Pancreas (tissue), 10 donors: ENCODE data around the gene ACSF3. TPM values are rescaled to one million over a fixed set of nuclear protein-coding genes. Genes with fewer than 3 reads are reported as not detected.

Source experiments
- ATAC-seq, 4 donors: fragments of 200-7000 bp; cut with Tn5 transposase; one replicate each; pipeline versions ENCODE4 v1.8.0 to v1.9.1; 2020; ENCODE audit warnings: mild to moderate bottlenecking in 4 of 4, moderate library complexity in 4 of 4
- DNase-seq, 6 donors: peaks; one replicate each; pipeline ENCODE4 v3.0.0-alpha.2; 2020
- FAIRE-seq: peaks from 2 replicates; lab custom pipeline; 2012; peaks lifted over from hg19 to GRCh38; lab: Jason Lieb, UNC
- H3K27ac ChIP-seq, 4 donors: fragments of 200-600 bp; sonication (generic); 1 replicate in 3 of 4; 2 replicates in 1 of 4; pipeline versions ENCODE4 v1.5.0 to v1.8.0; 2020
- H3K27me3 ChIP-seq, 4 donors: fragments of 200-600 bp; one replicate each; pipeline ENCODE4 v1.8.0; 2021
- H3K36me3 ChIP-seq, 3 donors: fragments of 200-600 bp; sonication (generic) in 1 of 3; one replicate each; pipeline versions ENCODE4 v1.5.0 to v1.8.0; 2020 to 2021
- H3K4me1 ChIP-seq, 3 donors: fragments of 200-600 bp; one replicate each; pipeline ENCODE4 v1.8.0; 2021
- H3K4me3 ChIP-seq, 4 donors: fragments of 200-600 bp; sonication (generic) in 2 of 4; one replicate each; pipeline versions ENCODE4 v1.5.0 to v1.8.0; 2020 to 2021
- H3K9me3 ChIP-seq, 4 donors: fragments of 200-600 bp; one replicate each; pipeline ENCODE4 v1.8.0; 2021
- CTCF ChIP-seq, 4 donors: fragments of 200-600 bp; sonication (generic) in 3 of 4; IDR thresholded peaks; one replicate each; pipeline versions ENCODE4 v1.5.0 to v1.8.0; 2021; ENCODE audit warnings: antibody characterized with exemption in 4 of 4
- WGBS, 2 donors: extraction: QIAGEN DNeasy Blood & Tissue Kit; methylation state at CpG; one replicate each; pipeline ENCODE4 v1.1.7; 2013; 5-methylcytosine and 5-hydroxymethylcytosine counted together
- intact Hi-C, 3 donors: fragments of 100-400 bp; cut with DNase I; formaldehyde crosslinking; loops; one replicate each; pipeline versions ENCODE4 v1.11.1 to v1.14.2; 2022
- polyA plus RNA-seq, 2 donors: library from polyadenylated mRNA; stranded (reverse); fragments of 200-250 nt; gene quantifications; one replicate each; pipeline ENCODE4 v1.2.3, GENCODE V29; 2013
- total RNA-seq, 6 donors: library from RNA; stranded (reverse); fragmentation: NEBNext Ultra II Directional in 4 of 6; extraction: Animal tissue kit (Norgen Biotek cat#: 25700) in 4 of 6; gene quantifications; one replicate each; pipeline versions ENCODE4 v1.2.1 to v1.2.4, GENCODE V29; 2021 to 2023
- donor health status: healthy with polysubstance abuse.
- donor health status: DM: no; HTN: no; CAD: no; lungs with moderate emphysema.
- donor health status: DM: no; HTN: no; CAD: no.
- donor health status: control.
- donor health status: control.
- donor health status: Bipolar disorder and iron deficiency.
- donor health status: DM: yes; HTN: yes; CAD: no.
- donor health status: DM: no; HTN: no; CAD: no.
- donor health status: DM: no; HTN: no; CAD: no.
- donor health status: DM: yes; HTN: yes; CAD: no.

The ACSF3 gene
- total and polyA plus RNA-seq, 8 donors, result 17.3 to 36.9 (median 20.8) TPM

GRCh38 chr16:89108416-89108815 lies 14.8 kb downstream of the ACSF3 start:
- Histone ChIP-seq H3K9me3 (no peaks in the 10 kb centered on the region), H3K4me3 (no peak overlapping the region), H3K4me1 (no peaks in the 10 kb centered on the region), H3K27me3 (no peaks in the 10 kb centered on the region), H3K27ac (no peak overlapping the region), H3K36me3 (peaks cover 0 to 29% (median 0%) of the 10 kb centered on the region in 3 donors)
- intact Hi-C loops, result no loop called here
- DNase-seq (no peak), FAIRE-seq (no peak), ATAC-seq (no peak)
- TF ChIP-seq CTCF (IDR thresholded peaks at IDR 0.05), result no peak
- WGBS, 2 donors, result 87 to 91% methylated on average over 5 of the region's 5 CpGs

- no peaks in the 10 kb centered on the region for H3K27me3 ChIP-seq
- H3K27ac ChIP-seq, result no peak overlapping the region
- no peaks in the 10 kb centered on the region for H3K4me1 ChIP-seq
- no peaks in the 10 kb centered on the region for H3K9me3 ChIP-seq
- FAIRE-seq, result no peak
- no peak for TF ChIP-seq CTCF (IDR thresholded peaks at IDR 0.05)
- ATAC-seq, result no peak
- WGBS, 2 donors, result 88 to 96% methylated on average over 14 of the region's 14 CpGs
- H3K36me3 ChIP-seq, result peaks cover 0 to 23% (median 2%) of the 10 kb centered on the region in 3 donors
- no peak for DNase-seq
- intact Hi-C loops, result no loop called here
- H3K4me3 ChIP-seq, result no peak overlapping the region
Observed at GRCh38 chr16:89110641-89111040, 17.0 kb downstream of the ACSF3 start.

GRCh38 chr16:89111263-89111662 lies 17.6 kb downstream of the ACSF3 start:
- Histone ChIP-seq H3K27me3 (no peaks in the 10 kb centered on the region), H3K4me1 (no peaks in the 10 kb centered on the region), H3K36me3 (peaks cover 0 to 28% (median 2%) of the 10 kb centered on the region in 3 donors), H3K27ac (no peak overlapping the region), H3K4me3 (no peak overlapping the region), H3K9me3 (no peaks in the 10 kb centered on the region)
- DNase-seq, result peak in 1 of 6 donors; percentile 18
- TF ChIP-seq CTCF (IDR thresholded peaks at IDR 0.05), result no peak
- no peak for FAIRE-seq
- no peak for ATAC-seq
- WGBS, 2 donors, result 94 to 95% methylated on average over 22 of the region's 22 CpGs
- intact Hi-C loops, result no loop called here

GRCh38 chr16:89112377-89113151 lies 18.9 kb downstream of the ACSF3 start:
- Histone ChIP-seq H3K27me3 (no peaks in the 10 kb centered on the region), H3K4me1 (no peaks in the 10 kb centered on the region), H3K27ac (no peak overlapping the region), H3K4me3 (no peak overlapping the region), H3K9me3 (no peaks in the 10 kb centered on the region), H3K36me3 (peaks cover 0 to 28% (median 2%) of the 10 kb centered on the region in 3 donors)
- 85 to 90% methylated on average over 26 of the region's 26 CpGs for WGBS, 2 donors
- DNase-seq (no peak), FAIRE-seq (no peak), ATAC-seq (no peak)
- intact Hi-C loops, result no loop called here
- TF ChIP-seq CTCF (IDR thresholded peaks at IDR 0.05), result no peak

- peaks cover 0 to 28% (median 2%) of the 10 kb centered on the region in 3 donors for H3K36me3 ChIP-seq
- no peaks in the 10 kb centered on the region for H3K27me3 ChIP-seq
- FAIRE-seq (no peak), DNase-seq (no peak), ATAC-seq (no peak)
- no peak overlapping the region for H3K27ac ChIP-seq
- intact Hi-C loops, result no loop called here
- H3K4me1 ChIP-seq, result no peaks in the 10 kb centered on the region
- 91 to 93% methylated on average over 12 of the region's 12 CpGs for WGBS, 2 donors
- no peaks in the 10 kb centered on the region for H3K9me3 ChIP-seq
- no peak for TF ChIP-seq CTCF (IDR thresholded peaks at IDR 0.05)
- no peak overlapping the region for H3K4me3 ChIP-seq
Observed at GRCh38 chr16:89113152-89113547, 19.5 kb downstream of the ACSF3 start.
